SK-N-SH (cell line): ENCODE measurements around the gene CFAP74. TPM values are rescaled to one million over a fixed set of nuclear protein-coding genes. Genes with fewer than 3 reads are reported as not detected.

Source experiments
- CTCF ChIA-PET: fragments of 300-600, 350-600 bp; formaldehyde crosslinking; extraction: SDS; loops from one replicate; lab custom pipeline; 2021; lab: Yijun Ruan, JAX
- POLR2A ChIA-PET: fragments of 350-600 bp; sonication (Branson Sonifier 250); formaldehyde crosslinking; extraction: SDS; loops from one replicate; lab custom pipeline; 2020; ENCODE audit warnings: antibody characterized with exemption, inconsistent platforms; lab: Yijun Ruan, JAX
- DNase-seq: peaks from one replicate; pipeline ENCODE4 v3.0.0; 2012
- H2AFZ ChIP-seq: fragments of 200-600 bp; sonication (generic); 2 replicates; pipeline ENCODE4 v1.8.1; 2016; ENCODE audit warnings: antibody characterized with exemption, mild to moderate bottlenecking, low read depth
- H3F3A ChIP-seq: fragments of 200-600 bp; sonication (generic); replicated peaks from 2 replicates; pipeline ENCODE3; 2016; ENCODE audit warnings: antibody characterized with exemption, mild to moderate bottlenecking; ENCODE audit not compliant: insufficient read depth
- H3K27ac ChIP-seq, 2 experiments: fragments of 200-500 bp in 1 of 2; fragments of 200-600 bp in 1 of 2; sonication (Bioruptor generic) in 1 of 2; sonication (generic), shearing (Covaris generic) in 1 of 2; 2 replicates each; pipeline versions ENCODE4 v1.5.1 to v1.6.1; 2014 to 2016; ENCODE audit warnings: low read depth in 2 of 2, inconsistent platforms in 1 of 2, low read length in 1 of 2, mild to moderate bottlenecking in 1 of 2, mixed read lengths in 1 of 2
- H3K27me3 ChIP-seq: fragments of 200-600 bp; sonication (generic), shearing (Covaris generic); 2 replicates; pipeline ENCODE4 v1.6.1; 2016; ENCODE audit warnings: mixed run types; ENCODE audit not compliant: insufficient read depth
- H3K36me3 ChIP-seq, 2 experiments: fragments of 200-500 bp in 1 of 2; fragments of 200-600 bp in 1 of 2; sonication (Bioruptor generic) in 1 of 2; sonication (generic) in 1 of 2; replicated peaks in 1 of 2; 2 replicates each; pipeline versions ENCODE3 to v1.5.1; 2014 to 2016; ENCODE audit warnings: low read length in 1 of 2, mild to moderate bottlenecking in 1 of 2; ENCODE audit not compliant: insufficient read depth in 2 of 2, control insufficient read depth in 1 of 2
- H3K4me1 ChIP-seq, 2 experiments: fragments of 200-500 bp in 1 of 2; fragments of 200-600 bp in 1 of 2; sonication (Bioruptor generic) in 1 of 2; sonication (generic), shearing (Covaris generic) in 1 of 2; 2 replicates each; pipeline versions ENCODE4 v1.5.1 to v1.6.1; 2014 to 2016; ENCODE audit warnings: low read depth in 1 of 2, low read length in 1 of 2, mixed run types in 1 of 2; ENCODE audit not compliant: insufficient read depth in 2 of 2, control insufficient read depth in 1 of 2
- H3K4me2 ChIP-seq: fragments of 200-600 bp; sonication (generic), shearing (Covaris generic); 2 replicates; pipeline ENCODE4 v1.6.1; 2017; ENCODE audit warnings: mixed run types
- H3K4me3 ChIP-seq, 2 experiments: fragments of 200-500 bp in 1 of 2; fragments of 200-600 bp in 1 of 2; sonication (Bioruptor generic) in 1 of 2; sonication (generic), shearing (Covaris generic) in 1 of 2; 2 replicates each; pipeline versions ENCODE4 v1.5.1 to v1.8.1; 2014 to 2016; ENCODE audit warnings: low read depth in 2 of 2, inconsistent platforms in 1 of 2, low read length in 1 of 2, mild to moderate bottlenecking in 1 of 2, mixed read lengths in 1 of 2, moderate library complexity in 1 of 2
- H3K79me2 ChIP-seq: fragments of 200-600 bp; sonication (generic); 2 replicates; pipeline ENCODE4 v1.8.1; 2017; ENCODE audit warnings: mild to moderate bottlenecking; ENCODE audit not compliant: insufficient read depth
- H3K9ac ChIP-seq: fragments of 200-600 bp; sonication (generic); 2 replicates; pipeline ENCODE4 v1.6.1; 2017; ENCODE audit warnings: mixed run types
- H3K9me2 ChIP-seq: fragments of 200-600 bp; sonication (generic); 2 replicates; pipeline ENCODE4 v1.6.1; 2017; ENCODE audit warnings: mixed run types
- H3K9me3 ChIP-seq: fragments of 200-600 bp; sonication (generic); 2 replicates; pipeline ENCODE4 v1.6.1; 2017; ENCODE audit warnings: mixed run types, mild to moderate bottlenecking, moderate library complexity
- H4K20me1 ChIP-seq: fragments of 200-600 bp; sonication (generic); 2 replicates; pipeline ENCODE4 v1.6.1; 2017; ENCODE audit warnings: mild to moderate bottlenecking, mixed run types; ENCODE audit not compliant: insufficient read depth
- CHD2 ChIP-seq: fragments of 150-350 bp; IDR thresholded peaks from 2 replicates; pipeline ENCODE4 v1.6.1; 2018; ENCODE audit warnings: low read length; ENCODE audit not compliant: partially characterized antibody
- EZH2phosphoT487 ChIP-seq: fragments of 200-600 bp; sonication (generic); IDR thresholded peaks from 2 replicates; pipeline ENCODE4 v1.6.1; 2017; ENCODE audit warnings: low read depth, mixed run types, mild to moderate bottlenecking, antibody characterized with exemption, moderate library complexity, borderline replicate concordance
- GABPA ChIP-seq: IDR thresholded peaks from 2 replicates; pipeline ENCODE4 v1.4.0; 2012; ENCODE audit warnings: low read depth, mild to moderate bottlenecking
- PBX3 ChIP-seq: IDR thresholded peaks from 2 replicates; pipeline ENCODE4; 2012
- RXRA ChIP-seq: IDR thresholded peaks from 2 replicates; pipeline ENCODE4 v1.4.0; 2012; ENCODE audit warnings: low read depth, mild to moderate bottlenecking, borderline replicate concordance
- SIN3A ChIP-seq: IDR thresholded peaks from 2 replicates; pipeline ENCODE4 v1.6.1; 2012; ENCODE audit warnings: low read depth, mild to moderate bottlenecking, low read length, moderate library complexity, borderline replicate concordance
- SMC3 ChIP-seq: IDR thresholded peaks from 2 replicates; pipeline ENCODE4 v1.6.1; 2012; ENCODE audit warnings: low read depth, low read length, improper control_type of control experiment
- USF2 ChIP-seq: fragments of 150-350 bp; IDR thresholded peaks from 2 replicates; pipeline ENCODE4 v1.6.1; 2017; ENCODE audit warnings: antibody characterized with exemption, low read length, low read depth, borderline replicate concordance
- YY1 ChIP-seq: IDR thresholded peaks from 2 replicates; pipeline ENCODE4 v1.4.0; 2012; ENCODE audit warnings: low read depth, mild to moderate bottlenecking
- ZBTB33 ChIP-seq: IDR thresholded peaks from 2 replicates; pipeline ENCODE4 v1.4.0; 2012; ENCODE audit warnings: low read depth, borderline replicate concordance
- WGBS: methylation state at CpG from one replicate; pipeline ENCODE4 v1.1.6; 2017; ENCODE audit warnings: low lambda C conversion rate; 5-methylcytosine and 5-hydroxymethylcytosine counted together
- polyA plus RNA-seq, 3 experiments: library from polyadenylated mRNA; depleted of rRNA; stranded (reverse); fragments of >200 nt; gene quantifications; 2 replicates each; pipeline ENCODE4 v1.2.3, GENCODE V29; 2012
- TF ChIP-seq, protein P1 (sequence below): IDR thresholded peaks from 2 replicates; pipeline ENCODE4 v1.4.0; 2012; ENCODE audit warnings: low read depth, borderline replicate concordance
- TF ChIP-seq, protein P2 (sequence below): fragments of 150-350 bp; IDR thresholded peaks from 2 replicates; pipeline ENCODE4 v1.6.1; 2016; ENCODE audit warnings: mild to moderate bottlenecking, low read depth, low read length

The CFAP74 gene
- polyA plus RNA-seq, 1 of the 3 experiments (the other 2 are of a cell fraction): not detected

DNA sequence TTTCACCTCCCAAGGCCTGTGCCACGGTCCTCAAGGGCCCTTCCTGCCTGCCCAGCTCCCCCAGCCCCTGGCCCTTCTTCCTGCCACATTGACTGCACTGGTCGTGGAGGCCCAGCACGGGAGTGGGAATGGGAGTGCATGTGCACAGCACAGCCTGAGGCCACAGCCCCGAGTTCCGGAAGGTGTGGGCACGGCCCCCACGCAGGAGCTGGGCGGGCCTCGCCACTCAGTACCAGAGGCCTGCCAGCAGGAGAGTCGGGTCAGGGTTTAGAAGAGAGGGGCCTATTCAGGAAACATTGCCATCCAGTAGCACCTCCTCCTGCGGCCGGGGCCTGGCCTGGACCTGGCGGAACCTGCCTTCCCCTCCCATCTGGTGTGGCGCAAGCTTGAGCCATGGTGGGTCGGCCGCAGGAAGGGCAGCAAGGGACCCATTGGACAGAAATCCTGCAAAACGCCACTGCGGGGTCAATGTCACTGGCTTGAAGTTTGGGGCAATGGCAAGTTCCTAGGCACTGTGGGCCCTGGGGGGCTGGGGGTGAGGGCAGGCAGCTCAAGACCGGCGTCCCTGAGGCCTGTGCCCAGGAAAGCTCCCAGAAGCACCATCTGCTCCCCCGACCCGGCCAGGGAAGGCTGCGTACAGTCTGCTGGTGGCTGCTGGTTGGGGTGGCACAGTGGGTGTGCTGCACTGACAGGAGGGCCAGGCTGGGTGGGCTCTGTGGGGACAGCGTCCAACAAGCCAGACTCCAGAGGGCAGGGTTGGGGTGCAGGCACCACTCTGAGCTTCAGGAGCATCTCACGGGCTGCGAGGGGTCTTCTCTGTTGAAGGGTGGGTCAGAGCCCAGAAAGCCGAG, 82.8 kb downstream of the CFAP74 start:
- Histone ChIP-seq H3F3A (no peaks in the 10 kb centered on the region), H3K27ac (no peak overlapping the region), H3K27me3 (no peaks in the 10 kb centered on the region), H3K9me3 (no peaks in the 10 kb centered on the region), H3K4me1 (peaks cover 0 to 15% of the 10 kb centered on the region in 2 experiments; a peak in 1 of 4 replicates), H3K36me3 (no peaks in the 10 kb centered on the region), H2AFZ (no peak overlapping the region), H3K9ac (no peak overlapping the region), H4K20me1 (no peaks in the 10 kb centered on the region), H3K79me2 (no peaks in the 10 kb centered on the region), H3K4me2 (no peak overlapping the region), H3K9me2 (no peaks in the 10 kb centered on the region), H3K4me3 (no peak overlapping the region)
- 86% methylated on average over 5 of the region's 27 CpGs for WGBS
- no peak for TF ChIP-seq CHD2
- TF ChIP-seq RXRA: no peak
- no peak for TF ChIP-seq USF2
- TF ChIP-seq, protein P1, sequence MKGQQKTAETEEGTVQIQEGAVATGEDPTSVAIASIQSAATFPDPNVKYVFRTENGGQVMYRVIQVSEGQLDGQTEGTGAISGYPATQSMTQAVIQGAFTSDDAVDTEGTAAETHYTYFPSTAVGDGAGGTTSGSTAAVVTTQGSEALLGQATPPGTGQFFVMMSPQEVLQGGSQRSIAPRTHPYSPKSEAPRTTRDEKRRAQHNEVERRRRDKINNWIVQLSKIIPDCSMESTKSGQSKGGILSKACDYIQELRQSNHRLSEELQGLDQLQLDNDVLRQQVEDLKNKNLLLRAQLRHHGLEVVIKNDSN: no peak
- TF ChIP-seq SMC3: no peak
- DNase-seq: peak; percentile 31
- ChIA-PET POLR2A (no interaction called here), CTCF (interaction anchor here (1.4 kb wide), 1 partner anchor 24 kb away, joined by 4 read pairs; no protein-coding TSS in a partner anchor)

DNA sequence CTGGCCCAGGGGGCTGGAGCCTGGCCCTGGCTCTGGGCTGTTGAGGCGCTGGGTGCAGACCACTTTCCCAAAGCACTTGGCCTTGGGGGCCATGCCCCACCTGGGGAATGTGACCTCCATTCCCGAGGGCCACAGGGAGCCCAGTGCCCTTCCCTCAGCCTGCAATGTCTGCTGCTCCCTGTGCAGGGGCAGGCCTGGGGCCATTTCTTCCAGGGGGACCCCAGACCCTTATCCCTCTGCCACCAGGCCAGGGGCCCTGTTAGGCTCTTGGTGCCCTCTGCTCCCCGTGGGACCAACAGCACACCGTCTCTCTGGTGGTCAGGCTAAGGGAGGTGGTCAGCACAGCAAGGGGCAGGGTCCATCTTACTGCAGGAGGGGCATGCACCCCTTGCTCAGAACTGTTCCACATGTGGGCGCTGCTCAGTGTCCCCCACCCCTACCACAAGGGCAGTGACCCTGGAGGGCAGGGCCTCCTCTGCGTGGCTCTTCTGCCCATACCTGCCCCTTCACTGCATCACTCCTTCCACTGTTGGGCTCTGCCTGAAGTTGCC, 83.5 kb downstream of the CFAP74 start:
- WGBS: 95% methylated on average over 4 of the region's 6 CpGs
- ChIA-PET CTCF (interaction anchor here (1.1 to 1.8 kb wide), 4 partner anchors 11 to 125 kb away, joined by 4 to 7 read pairs (median 6); no protein-coding TSS in a partner anchor), POLR2A (interaction anchor here (0.6 kb wide), 1 partner anchor 1919 kb away, joined by 3 read pairs; no protein-coding TSS in a partner anchor)
- no peak overlapping the region for H3K9ac ChIP-seq
- no peaks in the 10 kb centered on the region for H3K9me3 ChIP-seq
- DNase-seq: no peak
- H3K79me2 ChIP-seq: no peaks in the 10 kb centered on the region
- no peaks in the 10 kb centered on the region for H3K27me3 ChIP-seq
- H3K36me3 ChIP-seq: no peaks in the 10 kb centered on the region
- no peaks in the 10 kb centered on the region for H4K20me1 ChIP-seq
- peak overlapping the region in 1 of 2 experiments; percentile 64; a peak in 1 of 4 replicates for H3K4me3 ChIP-seq
- peaks cover 0 to 15% of the 10 kb centered on the region in 2 experiments; a peak in 1 of 4 replicates for H3K4me1 ChIP-seq
- no peak overlapping the region for H3K4me2 ChIP-seq
- H3K27ac ChIP-seq: no peak overlapping the region
- peak overlapping the region; percentile 59; the same call in 1 of the 2 replicates for H2AFZ ChIP-seq
- H3F3A ChIP-seq: no peaks in the 10 kb centered on the region
- no peaks in the 10 kb centered on the region for H3K9me2 ChIP-seq
- TF ChIP-seq EZH2phosphoT487 (no peak), SIN3A (no peak), ZBTB33 (no peak), PBX3 (no peak), GABPA (no peak), YY1 (no peak), USF2 (no peak)
- TF ChIP-seq, protein P2, sequence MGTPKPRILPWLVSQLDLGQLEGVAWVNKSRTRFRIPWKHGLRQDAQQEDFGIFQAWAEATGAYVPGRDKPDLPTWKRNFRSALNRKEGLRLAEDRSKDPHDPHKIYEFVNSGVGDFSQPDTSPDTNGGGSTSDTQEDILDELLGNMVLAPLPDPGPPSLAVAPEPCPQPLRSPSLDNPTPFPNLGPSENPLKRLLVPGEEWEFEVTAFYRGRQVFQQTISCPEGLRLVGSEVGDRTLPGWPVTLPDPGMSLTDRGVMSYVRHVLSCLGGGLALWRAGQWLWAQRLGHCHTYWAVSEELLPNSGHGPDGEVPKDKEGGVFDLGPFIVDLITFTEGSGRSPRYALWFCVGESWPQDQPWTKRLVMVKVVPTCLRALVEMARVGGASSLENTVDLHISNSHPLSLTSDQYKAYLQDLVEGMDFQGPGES: no peak
- TF ChIP-seq, protein P1: no peak
